H1 (cell line): ENCODE measurements around the gene PEX3. TPM values are rescaled to one million over a fixed set of nuclear protein-coding genes. Genes with fewer than 3 reads are reported as not detected.

ENCODE experiments used
- CTCF ChIA-PET: fragments of 300-600 bp; sonication (Branson Sonifier 250); formaldehyde crosslinking; loops from one replicate; lab custom pipeline; 2021; ENCODE audit not compliant: partially characterized antibody; lab: Charles Lee
- POLR2A ChIA-PET: fragments of 300-600 bp; sonication (Branson Sonifier 250); formaldehyde crosslinking; loops from one replicate; lab custom pipeline; 2021; ENCODE audit warnings: inconsistent platforms; ENCODE audit not compliant: partially characterized antibody; lab: Charles Lee
- DNase-seq, 2 experiments: peaks; one replicate each; pipeline versions ENCODE4 v3.0.0 to v3.0.0-alpha.2; 2010 to 2022; ENCODE audit warnings: low spot score in 2 of 2, low read depth in 1 of 2, mixed read lengths in 1 of 2
- FAIRE-seq: peaks from 2 replicates; lab custom pipeline; 2011; peaks lifted over from hg19 to GRCh38; lab: Jason Lieb, UNC
- H2AFZ ChIP-seq: 2 replicates; pipeline ENCODE4 v1.8.1; 2012; ENCODE audit warnings: low read length, inconsistent platforms
- H2AK5ac ChIP-seq: 2 replicates; pipeline ENCODE4 v1.6.1; 2013; ENCODE audit warnings: low read depth, low read length
- H2BK120ac ChIP-seq: replicated peaks from 2 replicates; pipeline ENCODE3; 2013; ENCODE audit warnings: low read depth, low read length, inconsistent platforms
- H2BK12ac ChIP-seq: 2 replicates; pipeline ENCODE4 v1.6.1; 2013; ENCODE audit warnings: low read depth, low read length
- H2BK15ac ChIP-seq: 2 replicates; pipeline ENCODE4 v1.6.1; 2013; ENCODE audit warnings: low read length
- H2BK20ac ChIP-seq: 2 replicates; pipeline ENCODE4 v1.6.1; 2013; ENCODE audit warnings: low read length
- H2BK5ac ChIP-seq: 2 replicates; pipeline ENCODE4 v1.6.1; 2013; ENCODE audit warnings: low read depth, low read length
- H3K14ac ChIP-seq: 2 replicates; pipeline ENCODE4 v1.6.1; 2013; ENCODE audit warnings: inconsistent platforms; ENCODE audit not compliant: insufficient read length
- H3K18ac ChIP-seq: 2 replicates; pipeline ENCODE4 v1.6.1; 2013; ENCODE audit warnings: low read length; ENCODE audit errors: extremely low read depth
- H3K23ac ChIP-seq: 2 replicates; pipeline ENCODE4 v1.6.1; 2013; ENCODE audit warnings: inconsistent platforms; ENCODE audit not compliant: insufficient read length
- H3K23me2 ChIP-seq: 2 replicates; pipeline ENCODE4 v1.6.1; 2013; ENCODE audit warnings: low read depth, low read length
- H3K27ac ChIP-seq: 2 replicates; pipeline ENCODE4 v1.6.1; 2011; ENCODE audit warnings: low read depth, low read length, inconsistent platforms
- H3K27me3 ChIP-seq, 4 experiments: replicated peaks in 1 of 4; 1 replicate in 1 of 4; 2 replicates in 3 of 4; pipeline versions ENCODE4 v1.6.1 to v1.8.1; 2011 to 2013; ENCODE audit warnings: low read length in 3 of 4, mild to moderate bottlenecking in 3 of 4, inconsistent platforms in 2 of 4, mixed read lengths in 2 of 4, moderate library complexity in 1 of 4; ENCODE audit not compliant: control insufficient read depth in 3 of 4, insufficient read depth in 3 of 4; ENCODE audit errors: extremely low read depth in 1 of 4
- H3K36me3 ChIP-seq, 4 experiments: 2 replicates each; pipeline versions ENCODE4 v1.6.1 to v1.8.1; 2011 to 2013; ENCODE audit warnings: mild to moderate bottlenecking in 4 of 4, low read length in 3 of 4, moderate library complexity in 2 of 4, control low read depth in 1 of 4, inconsistent platforms in 1 of 4; ENCODE audit not compliant: insufficient read depth in 4 of 4, control insufficient read depth in 2 of 4
- H3K4ac ChIP-seq: replicated peaks from 2 replicates; pipeline ENCODE3; 2013; ENCODE audit warnings: low read length, low read depth, mixed read lengths, inconsistent platforms; ENCODE audit not compliant: insufficient read length
- H3K4me1 ChIP-seq, 4 experiments: replicated peaks in 1 of 4; 1 replicate in 1 of 4; 2 replicates in 3 of 4; pipeline versions ENCODE4 v1.6.1 to v1.8.1; 2011 to 2013; ENCODE audit warnings: low read length in 3 of 4, inconsistent platforms in 2 of 4, mixed read lengths in 1 of 4; ENCODE audit not compliant: insufficient read depth in 4 of 4, control insufficient read depth in 3 of 4
- H3K4me2 ChIP-seq, 2 experiments: 2 replicates each; pipeline versions ENCODE4 v1.6.1 to v1.8.1; 2011 to 2013; ENCODE audit warnings: low read depth in 2 of 2, low read length in 2 of 2, control low read depth in 1 of 2, inconsistent platforms in 1 of 2, mild to moderate bottlenecking in 1 of 2; ENCODE audit not compliant: insufficient read depth in 1 of 2
- H3K4me3 ChIP-seq, 4 experiments: fragments of 200-600, 300-600 bp in 1 of 4; sonication (generic), shearing (Covaris generic), sonication (Bioruptor Twin) in 1 of 4; 2 replicates each; pipeline versions ENCODE4 v1.5.1 to v1.8.1; 2011 to 2016; ENCODE audit warnings: low read length in 4 of 4, low read depth in 3 of 4, control low read depth in 2 of 4, inconsistent platforms in 2 of 4, mild to moderate bottlenecking in 2 of 4, mixed read lengths in 1 of 4, moderate library complexity in 1 of 4; ENCODE audit not compliant: insufficient read depth in 2 of 4; ENCODE audit errors: extremely low read depth in 1 of 4
- H3K56ac ChIP-seq: replicated peaks from 2 replicates; pipeline ENCODE3; 2013; ENCODE audit warnings: low read depth, mild to moderate bottlenecking, mixed read lengths, low read length, inconsistent platforms; ENCODE audit not compliant: insufficient read length
- H3K79me1 ChIP-seq: 2 replicates; pipeline ENCODE4 v1.6.1; 2013; ENCODE audit warnings: low read depth, low read length, control low read depth
- H3K79me2 ChIP-seq, 2 experiments: 2 replicates each; pipeline versions ENCODE4 v1.6.1 to v1.8.1; 2012 to 2013; ENCODE audit warnings: low read length in 2 of 2, mild to moderate bottlenecking in 2 of 2, inconsistent platforms in 1 of 2; ENCODE audit not compliant: insufficient read depth in 2 of 2, control insufficient read depth in 1 of 2
- H3K9ac ChIP-seq, 4 experiments: replicated peaks in 1 of 4; 1 replicate in 1 of 4; 2 replicates in 3 of 4; pipeline versions ENCODE4 v1.6.1 to v1.8.1; 2011 to 2013; ENCODE audit warnings: low read depth in 3 of 4, low read length in 3 of 4, control low read depth in 2 of 4, mild to moderate bottlenecking in 2 of 4, moderate library complexity in 2 of 4, inconsistent platforms in 1 of 4; ENCODE audit errors: extremely low read depth in 1 of 4
- H3K9me3 ChIP-seq, 2 experiments: 2 replicates each; pipeline versions ENCODE4 v1.6.1 to v1.8.1; 2012 to 2013; ENCODE audit warnings: mild to moderate bottlenecking in 2 of 2, moderate library complexity in 2 of 2, control low read depth in 1 of 2, inconsistent platforms in 1 of 2, low read depth in 1 of 2, low read length in 1 of 2, mixed read lengths in 1 of 2; ENCODE audit not compliant: insufficient read depth in 2 of 2
- H4K20me1 ChIP-seq, 2 experiments: replicated peaks in 1 of 2; 2 replicates each; pipeline versions ENCODE3 to v1.8.1; 2011 to 2013; ENCODE audit warnings: inconsistent platforms in 2 of 2, low read length in 2 of 2, mild to moderate bottlenecking in 1 of 2; ENCODE audit not compliant: insufficient read depth in 2 of 2, control insufficient read depth in 1 of 2
- H4K5ac ChIP-seq: 2 replicates; pipeline ENCODE4 v1.6.1; 2013; ENCODE audit warnings: low read length, low read depth, mixed read lengths, inconsistent platforms; ENCODE audit not compliant: insufficient read length
- H4K8ac ChIP-seq: 2 replicates; pipeline ENCODE4 v1.8.0; 2013; ENCODE audit warnings: mild to moderate bottlenecking, moderate library complexity, low read length, inconsistent platforms; ENCODE audit not compliant: insufficient read depth; ENCODE audit errors: extremely low read depth
- H4K91ac ChIP-seq: replicated peaks from 2 replicates; pipeline ENCODE3; 2013; ENCODE audit warnings: low read length, mixed read lengths, inconsistent platforms; ENCODE audit not compliant: insufficient read length
- RAD21 ChIP-seq, 2 experiments: IDR thresholded peaks in 1 of 2; conservative IDR thresholded peaks in 1 of 2; 2 replicates each; pipeline ENCODE4 v1.6.1; 2011; ENCODE audit warnings: low read depth in 2 of 2, low read length in 2 of 2, improper control_type of control experiment in 1 of 2, inconsistent platforms in 1 of 2, mild to moderate bottlenecking in 1 of 2, moderate library complexity in 1 of 2
- SRF ChIP-seq: IDR thresholded peaks from 2 replicates; pipeline ENCODE4 v1.6.1; 2011; ENCODE audit warnings: mild to moderate bottlenecking, low read depth, low read length, moderate library complexity
- WGBS, 2 experiments: shearing (Covaris generic) in 1 of 2; methylation state at CpG; one replicate each; pipeline versions ENCODE4 v1.1.6 to v1.1.7; 2013 to 2015; ENCODE audit warnings: low lambda C conversion rate in 2 of 2, mixed read lengths in 2 of 2, inconsistent platforms in 1 of 2, low coverage in 1 of 2, missing lambda C conversion rate in 1 of 2; ENCODE audit not compliant: insufficient replicate concordance in 2 of 2, insufficient coverage in 1 of 2, insufficient read length in 1 of 2; ENCODE audit errors: extremely low coverage in 1 of 2, missing lambda C conversion rate in 1 of 2; 5-methylcytosine and 5-hydroxymethylcytosine counted together
- polyA plus RNA-seq, 7 experiments: library from polyadenylated mRNA; depleted of rRNA in 3 of 7; stranded (reverse) in 5 of 7; unstranded in 2 of 7; fragments of >200 nt in 5 of 7; fragments of 200-250 nt in 2 of 7; gene quantifications; 1 replicate in 5 of 7; 2 replicates in 1 of 7; 4 replicates in 1 of 7; pipeline versions ENCODE4 v1.2.1 to v1.2.3, GENCODE V29; 2011 to 2013; ENCODE audit warnings: missing spikeins in 2 of 7, mixed read lengths in 2 of 7
- total RNA-seq: library from RNA; stranded (reverse); fragmentation: NEBNext Ultra II Directional; extraction: Animal tissue kit (Norgen Biotek cat#: 25700); gene quantifications from 2 replicates; pipeline ENCODE4 v1.2.1, GENCODE V29; 2021

PEX3 gene
- total and polyA plus RNA-seq, 2 of the 8 experiments (the other 6 are each of a cell fraction or from before 2014, with no cell fraction given) = 8.0 to 16.8 TPM

- H2BK120ac ChIP-seq = no peak overlapping the region
- H3K23ac ChIP-seq = no peak overlapping the region
- no peak overlapping the region for H3K9ac ChIP-seq
- TF ChIP-seq RAD21 (IDR thresholded peaks at IDR 0.05 in 1 of 2, conservative IDR thresholded peaks at IDR 0.05 in 1 of 2; ENCODE audit: low read depth in 2 of 2, low read length in 2 of 2) (peak in 1 of 2 experiments; percentile 24; a peak in 1 of 4 replicates), SRF (no peak)
- no peak overlapping the region for H3K4me3 ChIP-seq
- H3K79me2 ChIP-seq = no peaks in the 10 kb centered on the region
- ChIA-PET CTCF (interaction anchor here (0.7 to 2.1 kb wide), 7 partner anchors 8 to 533 kb away, joined by 3 to 10 read pairs (median 3); no protein-coding TSS in a partner anchor), POLR2A (interaction anchor here (1.3 to 1.9 kb wide), 2 partner anchors 10 kb away, joined by 3 to 10 read pairs; partner anchors contain the start of gene FUCA2)
- H3K4ac ChIP-seq = no peak overlapping the region
- no peak overlapping the region for H2AK5ac ChIP-seq
- no peak overlapping the region for H2BK12ac ChIP-seq
- H4K8ac ChIP-seq = no peak overlapping the region
- no peak overlapping the region for H3K4me2 ChIP-seq
- no peak overlapping the region for H2BK15ac ChIP-seq
- no peaks in the 10 kb centered on the region for H3K23me2 ChIP-seq
- H3K56ac ChIP-seq = no peak overlapping the region
- no peaks in the 10 kb centered on the region for H3K4me1 ChIP-seq
- H3K27ac ChIP-seq = no peak overlapping the region
- no peak overlapping the region for H4K5ac ChIP-seq
- WGBS, 2 experiments = 94% methylated on average over 2 of the region's 2 CpGs; no CpG with 5 or more reads in 1 of the 2 experiments
- FAIRE-seq (no peak), DNase-seq (no peak)
- peaks cover 0 to 2% of the 10 kb centered on the region in 2 experiments for H4K20me1 ChIP-seq
- no peak overlapping the region for H2BK5ac ChIP-seq
- no peak overlapping the region for H4K91ac ChIP-seq
- H3K36me3 ChIP-seq = peaks cover 3 to 54% (median 25%) of the 10 kb centered on the region in 4 experiments; a peak in 7 of 8 replicates
- H3K14ac ChIP-seq = no peak overlapping the region
- H3K18ac ChIP-seq = no peak overlapping the region
- H3K9me3 ChIP-seq = no peaks in the 10 kb centered on the region
- no peak overlapping the region for H2AFZ ChIP-seq
- no peak overlapping the region for H2BK20ac ChIP-seq
- no peaks in the 10 kb centered on the region for H3K27me3 ChIP-seq
- H3K79me1 ChIP-seq = no peaks in the 10 kb centered on the region
Observed at GRCh38 chr6:143501851-143502250, 51.2 kb downstream of the PEX3 start.
